SK-N-SH (cell line): ENCODE results near the gene WDR11. TPM values are rescaled to one million over a fixed set of nuclear protein-coding genes. Genes with fewer than 3 reads are reported as not detected.

Experiments used
- CTCF ChIA-PET: fragments of 300-600, 350-600 bp; formaldehyde crosslinking; extraction: SDS; loops from one replicate; lab custom pipeline; 2021; lab: Yijun Ruan, JAX
- POLR2A ChIA-PET: fragments of 350-600 bp; sonication (Branson Sonifier 250); formaldehyde crosslinking; extraction: SDS; loops from one replicate; lab custom pipeline; 2020; ENCODE audit warnings: antibody characterized with exemption, inconsistent platforms; lab: Yijun Ruan, JAX
- DNase-seq: peaks from one replicate; pipeline ENCODE4 v3.0.0; 2012
- H2AFZ ChIP-seq: fragments of 200-600 bp; sonication (generic); 2 replicates; pipeline ENCODE4 v1.8.1; 2016; ENCODE audit warnings: antibody characterized with exemption, mild to moderate bottlenecking, low read depth
- H3F3A ChIP-seq: fragments of 200-600 bp; sonication (generic); replicated peaks from 2 replicates; pipeline ENCODE3; 2016; ENCODE audit warnings: antibody characterized with exemption, mild to moderate bottlenecking; ENCODE audit not compliant: insufficient read depth
- H3K27ac ChIP-seq, 2 experiments: fragments of 200-500 bp in 1 of 2; fragments of 200-600 bp in 1 of 2; sonication (Bioruptor generic) in 1 of 2; sonication (generic), shearing (Covaris generic) in 1 of 2; 2 replicates each; pipeline versions ENCODE4 v1.5.1 to v1.6.1; 2014 to 2016; ENCODE audit warnings: low read depth in 2 of 2, inconsistent platforms in 1 of 2, low read length in 1 of 2, mild to moderate bottlenecking in 1 of 2, mixed read lengths in 1 of 2
- H3K27me3 ChIP-seq: fragments of 200-600 bp; sonication (generic), shearing (Covaris generic); 2 replicates; pipeline ENCODE4 v1.6.1; 2016; ENCODE audit warnings: mixed run types; ENCODE audit not compliant: insufficient read depth
- H3K36me3 ChIP-seq, 2 experiments: fragments of 200-500 bp in 1 of 2; fragments of 200-600 bp in 1 of 2; sonication (Bioruptor generic) in 1 of 2; sonication (generic) in 1 of 2; replicated peaks in 1 of 2; 2 replicates each; pipeline versions ENCODE3 to v1.5.1; 2014 to 2016; ENCODE audit warnings: low read length in 1 of 2, mild to moderate bottlenecking in 1 of 2; ENCODE audit not compliant: insufficient read depth in 2 of 2, control insufficient read depth in 1 of 2
- H3K4me1 ChIP-seq, 2 experiments: fragments of 200-500 bp in 1 of 2; fragments of 200-600 bp in 1 of 2; sonication (Bioruptor generic) in 1 of 2; sonication (generic), shearing (Covaris generic) in 1 of 2; 2 replicates each; pipeline versions ENCODE4 v1.5.1 to v1.6.1; 2014 to 2016; ENCODE audit warnings: low read depth in 1 of 2, low read length in 1 of 2, mixed run types in 1 of 2; ENCODE audit not compliant: insufficient read depth in 2 of 2, control insufficient read depth in 1 of 2
- H3K4me2 ChIP-seq: fragments of 200-600 bp; sonication (generic), shearing (Covaris generic); 2 replicates; pipeline ENCODE4 v1.6.1; 2017; ENCODE audit warnings: mixed run types
- H3K4me3 ChIP-seq, 2 experiments: fragments of 200-500 bp in 1 of 2; fragments of 200-600 bp in 1 of 2; sonication (Bioruptor generic) in 1 of 2; sonication (generic), shearing (Covaris generic) in 1 of 2; 2 replicates each; pipeline versions ENCODE4 v1.5.1 to v1.8.1; 2014 to 2016; ENCODE audit warnings: low read depth in 2 of 2, inconsistent platforms in 1 of 2, low read length in 1 of 2, mild to moderate bottlenecking in 1 of 2, mixed read lengths in 1 of 2, moderate library complexity in 1 of 2
- H3K79me2 ChIP-seq: fragments of 200-600 bp; sonication (generic); 2 replicates; pipeline ENCODE4 v1.8.1; 2017; ENCODE audit warnings: mild to moderate bottlenecking; ENCODE audit not compliant: insufficient read depth
- H3K9ac ChIP-seq: fragments of 200-600 bp; sonication (generic); 2 replicates; pipeline ENCODE4 v1.6.1; 2017; ENCODE audit warnings: mixed run types
- H3K9me2 ChIP-seq: fragments of 200-600 bp; sonication (generic); 2 replicates; pipeline ENCODE4 v1.6.1; 2017; ENCODE audit warnings: mixed run types
- H3K9me3 ChIP-seq: fragments of 200-600 bp; sonication (generic); 2 replicates; pipeline ENCODE4 v1.6.1; 2017; ENCODE audit warnings: mixed run types, mild to moderate bottlenecking, moderate library complexity
- H4K20me1 ChIP-seq: fragments of 200-600 bp; sonication (generic); 2 replicates; pipeline ENCODE4 v1.6.1; 2017; ENCODE audit warnings: mild to moderate bottlenecking, mixed run types; ENCODE audit not compliant: insufficient read depth
- ELF1 ChIP-seq: IDR thresholded peaks from 2 replicates; pipeline ENCODE4 v1.4.0; 2012
- EZH2phosphoT487 ChIP-seq: fragments of 200-600 bp; sonication (generic); IDR thresholded peaks from 2 replicates; pipeline ENCODE4 v1.6.1; 2017; ENCODE audit warnings: low read depth, mixed run types, mild to moderate bottlenecking, antibody characterized with exemption, moderate library complexity, borderline replicate concordance
- FOSL2 ChIP-seq: IDR thresholded peaks from 2 replicates; pipeline ENCODE4 v1.4.0; 2012; ENCODE audit warnings: low read depth, mild to moderate bottlenecking, moderate library complexity, borderline replicate concordance
- FOXJ3 ChIP-seq: sonication (generic); formaldehyde crosslinking; IDR thresholded peaks from 2 replicates; pipeline ENCODE4 v1.5.1; 2020; ENCODE audit warnings: mild to moderate bottlenecking, missing genetic modification reagents
- GABPA ChIP-seq: IDR thresholded peaks from 2 replicates; pipeline ENCODE4 v1.4.0; 2012; ENCODE audit warnings: low read depth, mild to moderate bottlenecking
- IRF3 ChIP-seq: fragments of 150-350 bp; IDR thresholded peaks from 2 replicates; pipeline ENCODE4 v1.6.1; 2016; ENCODE audit warnings: mild to moderate bottlenecking, low read depth, low read length
- JUND ChIP-seq: IDR thresholded peaks from 2 replicates; pipeline ENCODE4 v1.4.0; 2012
- MEF2A ChIP-seq: IDR thresholded peaks from 2 replicates; pipeline ENCODE4 v1.4.0; 2012; ENCODE audit warnings: low read depth, borderline replicate concordance
- POLR2AphosphoS5 ChIP-seq: IDR thresholded peaks from 2 replicates; pipeline ENCODE4 v1.6.1; 2012; ENCODE audit warnings: low read depth, low read length
- RAD21 ChIP-seq: IDR thresholded peaks from 2 replicates; pipeline ENCODE4 v1.6.1; 2012; ENCODE audit warnings: mild to moderate bottlenecking, low read length
- RFX5 ChIP-seq: IDR thresholded peaks from 2 replicates; pipeline ENCODE4 v1.6.1; 2012; ENCODE audit warnings: mild to moderate bottlenecking, improper control_type of control experiment, low read length
- RXRA ChIP-seq: IDR thresholded peaks from 2 replicates; pipeline ENCODE4 v1.4.0; 2012; ENCODE audit warnings: low read depth, mild to moderate bottlenecking, borderline replicate concordance
- SIN3A ChIP-seq: IDR thresholded peaks from 2 replicates; pipeline ENCODE4 v1.6.1; 2012; ENCODE audit warnings: low read depth, mild to moderate bottlenecking, low read length, moderate library complexity, borderline replicate concordance
- TAF1 ChIP-seq: IDR thresholded peaks from 2 replicates; pipeline ENCODE4 v1.6.1; 2012; ENCODE audit warnings: low read depth, mild to moderate bottlenecking, low read length, moderate library complexity, borderline replicate concordance
- TEAD4 ChIP-seq: IDR thresholded peaks from 2 replicates; pipeline ENCODE4 v1.4.0; 2012; ENCODE audit warnings: mild to moderate bottlenecking, borderline replicate concordance; ENCODE audit not compliant: insufficient read depth
- USF1 ChIP-seq: IDR thresholded peaks from 2 replicates; pipeline ENCODE4 v1.4.0; 2012; ENCODE audit warnings: low read depth, borderline replicate concordance
- USF2 ChIP-seq: fragments of 150-350 bp; IDR thresholded peaks from 2 replicates; pipeline ENCODE4 v1.6.1; 2017; ENCODE audit warnings: antibody characterized with exemption, low read length, low read depth, borderline replicate concordance
- YY1 ChIP-seq: IDR thresholded peaks from 2 replicates; pipeline ENCODE4 v1.4.0; 2012; ENCODE audit warnings: low read depth, mild to moderate bottlenecking
- WGBS: methylation state at CpG from one replicate; pipeline ENCODE4 v1.1.6; 2017; ENCODE audit warnings: low lambda C conversion rate; 5-methylcytosine and 5-hydroxymethylcytosine counted together
- polyA plus RNA-seq, 3 experiments: library from polyadenylated mRNA; depleted of rRNA; stranded (reverse); fragments of >200 nt; gene quantifications; 2 replicates each; pipeline ENCODE4 v1.2.3, GENCODE V29; 2012
- TF ChIP-seq, protein P1 (sequence below): fragments of 200-600 bp; sonication (generic); IDR thresholded peaks from 2 replicates; pipeline ENCODE4 v1.6.1; 2017; ENCODE audit warnings: antibody characterized with exemption, mild to moderate bottlenecking, moderate library complexity
- TF ChIP-seq, protein P2 (sequence below): IDR thresholded peaks from 2 replicates; pipeline ENCODE4; 2012

WDR11 gene
- polyA plus RNA-seq, 1 of the 3 experiments (the other 2 are of a cell fraction) = 35.1 TPM

- no peak overlapping the region for H3K4me2 ChIP-seq
- no peaks in the 10 kb centered on the region for H3K9me2 ChIP-seq
- no peaks in the 10 kb centered on the region for H3K36me3 ChIP-seq
- no peaks in the 10 kb centered on the region for H3K79me2 ChIP-seq
- no peaks in the 10 kb centered on the region for H3K4me1 ChIP-seq
- H4K20me1 ChIP-seq = no peaks in the 10 kb centered on the region
- no peaks in the 10 kb centered on the region for H3F3A ChIP-seq
- ChIA-PET POLR2A (no interaction called here), CTCF (interaction anchor here (0.6 kb wide), 1 partner anchor 231 kb away, joined by 3 read pairs; no protein-coding TSS in a partner anchor)
- no peak for DNase-seq
- TF ChIP-seq IRF3 (no peak), RXRA (no peak), GABPA (no peak), JUND (no peak), SIN3A (no peak), TEAD4 (no peak), USF1 (no peak), FOSL2 (no peak), RAD21 (no peak), ELF1 (no peak), TAF1 (no peak), USF2 (no peak)
- no peak overlapping the region for H3K27ac ChIP-seq
- no peaks in the 10 kb centered on the region for H3K9me3 ChIP-seq
- no peak overlapping the region for H2AFZ ChIP-seq
- H3K4me3 ChIP-seq = no peak overlapping the region
- H3K27me3 ChIP-seq = no peaks in the 10 kb centered on the region
- 67% methylated on average over 9 of the region's 9 CpGs for WGBS
- no peak overlapping the region for H3K9ac ChIP-seq
Observed at GRCh38 chr10:120832106-120832505, 19.1 kb upstream of the WDR11 start.

DNA sequence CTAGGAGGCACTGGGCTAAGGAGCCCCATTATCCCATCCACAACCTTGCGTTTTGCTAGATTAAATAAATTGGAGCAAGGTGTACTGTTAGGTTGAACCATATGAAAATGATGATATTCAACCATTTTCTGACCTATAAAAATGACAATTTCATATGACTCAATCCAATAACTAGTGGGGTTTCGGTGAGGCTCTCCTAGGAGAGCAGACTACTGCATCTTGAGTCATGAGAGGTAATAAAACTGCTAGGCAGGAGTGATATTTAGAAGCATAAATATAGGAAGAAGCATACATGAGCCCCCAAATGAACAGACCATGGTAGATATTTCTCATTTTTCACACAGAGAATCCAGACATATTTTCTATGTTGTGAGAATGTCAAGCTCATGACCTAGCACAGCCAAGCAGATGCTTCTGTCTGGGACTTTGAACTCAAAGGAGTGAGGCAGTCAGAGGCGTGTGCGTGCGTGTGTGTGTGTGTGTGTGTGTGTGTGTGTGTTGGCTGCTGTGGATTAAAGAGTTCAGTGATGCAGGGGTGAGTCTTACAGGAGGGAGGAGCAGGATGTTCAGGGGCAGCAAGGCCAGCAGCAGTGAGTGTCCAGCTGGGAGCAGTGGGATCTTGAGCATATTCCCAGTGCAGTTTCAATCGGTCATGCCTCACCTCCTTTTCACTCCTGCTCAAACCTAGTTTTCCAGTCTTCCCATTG is 17.8 kb upstream of the WDR11 start:
- CTCF ChIA-PET = no interaction called here
- no peaks in the 10 kb centered on the region for H3K36me3 ChIP-seq
- no peak for TF ChIP-seq YY1
- TF ChIP-seq, protein P1, sequence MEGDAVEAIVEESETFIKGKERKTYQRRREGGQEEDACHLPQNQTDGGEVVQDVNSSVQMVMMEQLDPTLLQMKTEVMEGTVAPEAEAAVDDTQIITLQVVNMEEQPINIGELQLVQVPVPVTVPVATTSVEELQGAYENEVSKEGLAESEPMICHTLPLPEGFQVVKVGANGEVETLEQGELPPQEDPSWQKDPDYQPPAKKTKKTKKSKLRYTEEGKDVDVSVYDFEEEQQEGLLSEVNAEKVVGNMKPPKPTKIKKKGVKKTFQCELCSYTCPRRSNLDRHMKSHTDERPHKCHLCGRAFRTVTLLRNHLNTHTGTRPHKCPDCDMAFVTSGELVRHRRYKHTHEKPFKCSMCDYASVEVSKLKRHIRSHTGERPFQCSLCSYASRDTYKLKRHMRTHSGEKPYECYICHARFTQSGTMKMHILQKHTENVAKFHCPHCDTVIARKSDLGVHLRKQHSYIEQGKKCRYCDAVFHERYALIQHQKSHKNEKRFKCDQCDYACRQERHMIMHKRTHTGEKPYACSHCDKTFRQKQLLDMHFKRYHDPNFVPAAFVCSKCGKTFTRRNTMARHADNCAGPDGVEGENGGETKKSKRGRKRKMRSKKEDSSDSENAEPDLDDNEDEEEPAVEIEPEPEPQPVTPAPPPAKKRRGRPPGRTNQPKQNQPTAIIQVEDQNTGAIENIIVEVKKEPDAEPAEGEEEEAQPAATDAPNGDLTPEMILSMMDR = no peak
- no peak for TF ChIP-seq MEF2A
- no peak for TF ChIP-seq FOXJ3 (CRISPR knock-in tag)
- no peak for TF ChIP-seq USF1
- TF ChIP-seq, protein P2, sequence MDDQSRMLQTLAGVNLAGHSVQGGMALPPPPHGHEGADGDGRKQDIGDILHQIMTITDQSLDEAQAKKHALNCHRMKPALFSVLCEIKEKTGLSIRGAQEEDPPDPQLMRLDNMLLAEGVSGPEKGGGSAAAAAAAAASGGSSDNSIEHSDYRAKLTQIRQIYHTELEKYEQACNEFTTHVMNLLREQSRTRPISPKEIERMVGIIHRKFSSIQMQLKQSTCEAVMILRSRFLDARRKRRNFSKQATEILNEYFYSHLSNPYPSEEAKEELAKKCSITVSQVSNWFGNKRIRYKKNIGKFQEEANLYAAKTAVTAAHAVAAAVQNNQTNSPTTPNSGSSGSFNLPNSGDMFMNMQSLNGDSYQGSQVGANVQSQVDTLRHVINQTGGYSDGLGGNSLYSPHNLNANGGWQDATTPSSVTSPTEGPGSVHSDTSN = no peak
- no peak for TF ChIP-seq POLR2AphosphoS5
- no peak for TF ChIP-seq ELF1
- no peak for TF ChIP-seq IRF3
- no peak for TF ChIP-seq RXRA
- no peak for TF ChIP-seq EZH2phosphoT487
- TF ChIP-seq RFX5 = no peak

More for the DNA sequence above, 17.8 kb upstream of the WDR11 start:
- Histone ChIP-seq H3K4me1 (no peaks in the 10 kb centered on the region), H3K27ac (no peak overlapping the region), H3K4me2 (no peak overlapping the region), H3K4me3 (no peak overlapping the region), H3K27me3 (no peaks in the 10 kb centered on the region), H3K9me2 (no peaks in the 10 kb centered on the region), H4K20me1 (no peaks in the 10 kb centered on the region), H3K9me3 (no peaks in the 10 kb centered on the region), H2AFZ (no peak overlapping the region), H3F3A (no peaks in the 10 kb centered on the region), H3K9ac (no peak overlapping the region), H3K79me2 (no peaks in the 10 kb centered on the region)
- POLR2A ChIA-PET = no interaction called here
- WGBS = 54% methylated on average over 6 of the region's 6 CpGs
- no peak for DNase-seq
